GM21367 (cell line): Measurements from ENCODE around the gene P4HA3.

Experiments
- ATAC-seq: cut with Tn5 transposase; IDR thresholded peaks from one replicate; pipeline ENCODE4 v1.9.1; 2021; ENCODE audit not compliant: unreplicated experiment

Gene P4HA3

DNA sequence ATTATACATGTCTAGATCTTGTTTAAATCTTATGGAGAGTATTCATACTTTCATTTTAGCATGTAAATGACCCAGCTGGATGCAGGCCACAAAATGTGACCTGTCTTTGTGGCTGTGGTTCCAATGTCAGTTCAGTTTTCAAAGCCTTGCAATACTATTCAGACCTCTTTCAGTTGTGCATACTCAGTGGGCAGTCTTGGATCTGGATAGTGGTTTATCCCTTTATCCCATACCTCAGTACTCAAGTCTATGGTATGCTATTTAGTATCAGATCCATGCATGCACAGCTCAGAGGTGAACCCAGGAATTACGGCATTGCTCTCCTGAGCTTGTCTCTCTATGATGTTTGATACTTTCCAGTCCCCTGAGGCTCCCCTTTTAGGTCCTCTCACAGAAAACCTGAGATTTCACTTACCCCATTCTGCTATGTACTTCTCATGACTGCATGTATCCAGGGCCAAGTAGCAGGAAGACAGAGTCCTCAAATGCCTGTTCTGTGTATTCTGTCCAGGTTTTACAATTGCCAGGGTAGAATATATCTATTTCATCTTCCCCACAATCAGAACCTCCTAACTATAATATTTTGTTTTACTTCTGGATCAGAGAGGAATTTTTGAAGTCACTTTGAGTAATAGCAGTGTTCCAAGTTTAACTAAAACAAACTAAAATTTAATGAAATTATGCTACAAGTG lies 6.9 kb upstream of the P4HA3 start:
- ATAC-seq: no peak

DNA sequence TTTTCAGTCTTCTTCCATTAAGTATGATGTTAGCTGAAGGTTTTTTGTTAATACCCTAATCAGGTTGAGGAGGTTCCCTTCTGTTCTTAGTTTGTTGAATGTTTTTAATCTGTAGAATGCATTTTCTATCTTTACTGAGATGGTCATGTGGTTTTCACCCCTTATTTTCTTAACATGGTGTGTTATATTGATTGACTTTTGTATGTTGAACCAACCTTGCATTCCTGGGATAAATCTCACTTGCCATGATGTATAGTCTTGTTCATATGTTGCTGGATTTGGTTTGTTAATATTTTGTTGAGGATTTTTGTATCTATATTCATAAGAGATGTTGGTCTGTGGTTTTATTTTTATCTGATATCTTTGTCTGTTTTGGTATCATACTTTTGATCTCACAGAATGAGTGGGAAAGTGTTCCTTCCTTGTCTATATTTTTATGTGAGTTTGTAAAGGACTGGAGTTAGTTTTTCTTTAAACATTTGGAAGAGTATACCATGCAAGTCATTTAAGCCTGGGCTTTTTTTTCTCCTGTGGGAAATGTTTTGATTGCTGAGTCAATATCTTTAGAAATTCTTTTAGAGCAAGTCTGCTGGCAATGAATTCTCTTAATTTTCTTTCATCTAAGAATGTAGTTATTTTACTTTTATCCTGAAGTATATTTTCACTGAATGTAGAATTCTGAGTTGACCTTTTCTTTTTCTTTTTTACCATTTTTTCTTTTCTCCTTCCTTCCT lies 5.5 kb upstream of the P4HA3 start:
- no peak for ATAC-seq

DNA sequence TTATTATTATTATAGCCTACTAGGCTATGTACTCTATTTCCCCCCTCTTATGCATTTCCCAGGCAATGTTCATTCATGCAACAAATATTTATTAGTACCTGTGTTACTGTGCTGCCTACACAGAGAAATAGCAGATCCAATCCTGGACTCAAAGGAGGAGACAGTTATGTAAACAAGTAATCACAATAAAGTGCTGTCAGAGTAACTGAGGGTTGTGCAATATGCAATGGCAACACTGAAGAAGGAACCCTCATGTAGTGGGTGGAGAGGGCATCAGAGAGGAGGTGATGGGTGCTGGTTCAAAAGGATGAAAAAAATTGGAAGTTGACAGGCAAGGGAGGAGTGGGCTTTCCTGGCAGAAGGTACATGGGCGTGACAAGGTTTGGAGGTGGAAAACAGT lies 886 bp upstream of the P4HA3 start:
- ATAC-seq: no peak

DNA sequence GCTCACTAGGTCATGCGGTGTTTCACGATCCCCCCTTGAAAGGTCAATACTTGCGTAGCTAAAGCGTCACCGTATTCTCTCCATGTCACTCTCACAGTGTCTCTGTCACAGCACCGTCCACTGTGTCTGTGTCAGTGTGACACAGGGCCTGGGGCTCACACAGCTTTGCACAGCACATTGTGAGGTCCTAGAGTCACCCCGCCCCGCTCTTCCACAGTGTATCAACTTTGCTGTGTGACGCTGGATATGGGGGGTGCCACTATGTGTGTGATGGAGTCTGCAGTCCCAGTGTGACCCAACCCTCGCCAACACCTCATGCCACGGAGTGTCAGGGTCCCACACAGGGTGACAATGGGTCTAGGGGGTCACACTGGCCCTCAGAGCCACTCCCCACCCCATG lies 583 bp downstream of the P4HA3 start:
- ATAC-seq: no peak

DNA sequence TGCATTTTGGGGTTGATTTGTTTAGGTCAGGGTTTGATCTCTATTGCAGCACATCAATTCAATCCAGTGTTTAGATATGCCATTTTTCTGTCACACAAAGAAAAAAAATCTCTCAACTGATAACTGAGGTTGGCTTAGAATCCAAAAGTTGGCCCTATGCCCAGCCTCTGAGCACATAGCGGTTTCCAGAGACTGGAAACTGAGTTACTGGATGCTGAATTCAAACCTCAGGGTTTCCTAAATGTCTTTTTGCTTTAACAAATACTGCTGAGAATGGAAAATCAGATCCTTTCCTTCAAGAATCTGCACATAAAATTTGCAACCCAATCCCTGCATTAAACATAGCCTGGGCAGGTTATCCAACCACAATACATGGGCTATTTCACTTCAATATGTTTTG lies 4.0 kb downstream of the P4HA3 start:
- ATAC-seq: no peak

DNA sequence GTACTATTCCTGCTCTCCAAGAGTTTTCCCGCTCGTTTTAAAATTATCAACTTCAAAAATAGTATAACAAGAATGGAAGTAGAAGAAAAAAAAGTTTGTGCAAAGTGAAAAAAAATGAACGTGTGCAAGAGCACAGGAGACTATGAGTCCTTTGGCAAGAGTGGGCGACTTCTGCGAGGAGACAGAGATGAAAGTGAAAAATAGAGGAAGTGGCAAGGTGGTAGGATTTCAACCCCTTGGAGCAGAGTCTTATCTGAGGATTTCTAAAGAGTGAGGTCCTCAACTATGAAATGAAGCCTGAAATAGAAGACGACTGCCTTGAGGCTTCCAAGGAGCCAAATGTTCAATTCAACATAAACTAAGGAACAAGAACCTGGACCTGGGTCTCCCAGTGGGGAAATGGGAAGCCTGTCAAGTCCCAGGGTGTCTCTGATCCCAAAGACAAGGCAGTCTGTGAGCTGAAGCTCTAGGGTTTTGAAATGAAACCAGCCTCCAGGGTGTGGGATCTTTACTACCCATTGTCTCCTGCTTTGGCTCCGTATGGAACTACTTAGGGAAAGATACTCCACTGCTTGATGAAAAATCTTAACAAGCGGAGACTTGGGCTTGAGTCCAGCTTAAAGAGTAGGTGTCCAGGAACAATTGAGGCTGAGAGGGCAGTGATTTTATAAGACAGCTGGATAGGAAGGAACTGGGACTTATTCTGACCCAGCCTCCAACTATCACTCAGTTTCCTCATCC lies 4.8 kb downstream of the P4HA3 start:
- no peak for ATAC-seq

DNA sequence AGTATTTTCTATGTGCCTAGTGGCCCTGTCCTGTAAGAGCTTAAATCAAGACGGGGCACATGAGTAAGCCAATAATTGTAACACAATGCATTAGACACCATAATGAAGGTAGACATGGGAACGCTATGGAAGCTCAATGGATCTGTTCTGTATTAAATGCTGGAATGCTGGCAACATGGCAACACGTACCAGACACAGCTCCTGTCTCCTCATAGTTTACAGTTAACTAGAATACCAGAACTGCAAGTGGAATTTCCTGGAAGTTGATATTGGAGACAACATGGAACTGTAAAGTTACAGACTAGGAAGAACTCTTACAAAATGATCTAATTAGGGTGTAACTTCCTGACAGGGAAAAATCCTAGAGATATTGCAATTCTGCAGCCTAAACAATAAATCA lies 12.4 kb downstream of the P4HA3 start:
- no peak for ATAC-seq

DNA sequence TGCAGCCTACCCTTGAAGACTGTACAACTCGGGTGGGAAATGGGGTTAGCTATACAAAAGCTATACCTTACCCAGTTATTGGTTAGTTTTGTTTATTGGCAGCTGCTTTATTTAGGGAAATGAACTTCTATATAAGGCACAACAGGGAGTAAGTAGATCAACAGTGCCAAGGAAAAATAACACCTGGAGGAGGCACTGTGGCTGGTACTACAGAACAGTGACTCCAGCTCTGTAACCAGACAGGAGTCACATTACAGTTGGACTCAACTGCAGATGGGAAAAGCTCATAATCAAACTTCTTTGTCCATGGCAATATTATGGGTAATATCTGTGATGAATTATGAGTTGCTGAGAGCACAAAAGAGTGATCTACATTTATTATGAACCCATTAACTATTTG lies 14.0 kb downstream of the P4HA3 start:
- no peak for ATAC-seq

DNA sequence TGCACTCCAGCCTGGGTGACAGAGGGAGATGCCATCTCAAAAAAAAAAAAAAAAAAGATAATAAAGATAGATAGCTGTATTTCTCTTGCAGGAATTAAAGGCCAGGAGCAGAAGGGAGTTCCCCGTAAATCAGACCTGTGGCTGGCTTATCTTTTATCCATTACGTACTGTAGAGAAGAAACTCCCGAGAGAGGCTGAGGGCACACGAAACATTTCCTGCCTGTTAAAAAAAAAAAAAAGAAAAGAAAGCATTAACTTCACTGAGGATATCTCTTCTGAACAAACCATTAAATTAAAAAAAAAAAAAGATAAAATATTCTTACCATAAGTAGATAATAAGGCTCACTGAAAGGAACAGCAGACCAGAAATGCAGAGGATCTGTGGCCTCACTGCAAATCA lies 22.5 kb downstream of the P4HA3 start:
- ATAC-seq: no peak

DNA sequence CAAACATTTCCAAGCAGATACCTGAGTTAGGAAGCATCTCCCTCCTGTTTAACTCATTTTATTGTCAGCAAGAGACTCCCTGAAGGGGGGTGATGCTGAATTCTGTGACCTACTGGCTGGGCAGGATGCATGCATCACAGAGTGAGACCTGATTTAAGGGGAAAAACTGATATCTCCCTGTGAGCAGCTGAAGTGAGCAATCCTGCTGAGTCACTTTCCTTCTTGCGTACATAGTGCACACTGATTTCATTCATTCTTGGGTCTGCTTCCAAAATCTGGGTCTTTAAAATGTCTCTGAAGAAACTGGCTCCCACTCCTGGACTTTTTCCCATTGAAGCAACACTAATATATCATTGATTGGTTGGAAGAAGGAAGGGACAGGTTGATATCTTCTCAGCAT lies 23.3 kb downstream of the P4HA3 start:
- ATAC-seq: no peak

DNA sequence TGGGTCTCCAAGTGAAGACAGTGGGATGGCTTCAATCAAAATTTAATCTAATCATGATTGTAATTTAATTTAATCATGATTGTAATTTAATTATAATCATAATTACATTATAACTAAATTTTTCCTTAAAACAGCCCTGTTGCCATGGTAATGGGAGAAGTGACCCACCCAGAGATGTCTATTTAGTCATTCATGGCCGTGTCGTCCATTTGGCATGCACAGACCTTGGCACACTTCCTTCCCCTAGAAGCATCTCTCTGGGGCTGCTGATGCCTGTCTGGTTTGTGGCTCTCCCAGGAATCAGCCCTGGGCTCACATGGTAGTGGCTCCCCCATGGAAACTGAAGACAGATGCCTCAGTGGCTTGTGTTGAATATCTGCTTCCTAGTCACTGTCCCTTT lies 27.0 kb downstream of the P4HA3 start:
- no peak for ATAC-seq

DNA sequence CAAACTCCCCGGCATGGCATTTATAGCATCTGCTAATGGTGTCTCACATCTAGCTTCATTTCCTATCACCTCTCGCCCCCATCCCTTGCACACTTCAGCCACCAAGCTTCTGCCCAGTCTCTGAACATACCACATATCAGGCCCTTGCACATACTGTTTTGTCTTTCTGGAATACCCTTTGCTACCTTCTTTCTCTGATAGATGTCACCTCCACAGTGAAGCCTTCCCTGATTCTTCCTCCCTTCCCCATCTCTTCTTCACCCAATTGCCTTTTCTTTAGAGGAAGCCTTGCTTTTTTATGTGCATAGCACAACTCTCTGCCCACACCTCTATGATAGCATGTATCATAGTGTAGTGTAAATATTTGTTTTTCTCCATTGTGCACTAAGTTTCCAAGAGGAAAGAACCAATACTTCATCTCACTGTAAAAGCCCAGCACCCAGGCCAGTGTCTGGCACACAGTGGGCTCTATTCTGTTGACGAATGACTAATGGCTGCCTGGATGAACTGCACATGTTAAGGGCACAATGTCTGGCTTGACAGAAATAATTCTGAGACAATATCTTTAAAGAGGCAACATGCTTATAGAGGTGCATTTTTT lies 27.8 kb downstream of the P4HA3 start:
- ATAC-seq: no peak

DNA sequence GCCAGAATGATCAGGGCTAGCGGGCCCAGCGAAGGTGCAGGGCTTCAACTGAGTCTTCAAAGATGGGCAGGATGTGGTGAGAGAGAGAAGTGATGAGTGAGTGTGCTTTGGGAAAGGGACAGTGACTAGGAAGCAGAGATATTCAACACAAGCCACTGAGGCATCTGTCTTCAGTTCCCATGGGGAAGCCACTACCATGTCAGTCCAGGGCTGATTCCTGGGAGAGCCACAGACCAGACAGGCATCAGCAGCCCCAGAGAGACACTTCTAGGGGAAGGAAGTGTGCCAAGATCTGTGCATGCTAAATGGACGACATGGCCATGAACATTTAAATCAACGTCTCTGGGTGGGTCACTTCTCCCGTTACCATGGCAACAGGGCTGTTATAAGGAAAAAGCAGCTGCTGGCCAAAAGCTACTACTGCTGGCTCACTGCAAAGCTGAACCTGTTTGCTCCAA lies 28.5 kb downstream of the P4HA3 start:
- ATAC-seq: no peak

DNA sequence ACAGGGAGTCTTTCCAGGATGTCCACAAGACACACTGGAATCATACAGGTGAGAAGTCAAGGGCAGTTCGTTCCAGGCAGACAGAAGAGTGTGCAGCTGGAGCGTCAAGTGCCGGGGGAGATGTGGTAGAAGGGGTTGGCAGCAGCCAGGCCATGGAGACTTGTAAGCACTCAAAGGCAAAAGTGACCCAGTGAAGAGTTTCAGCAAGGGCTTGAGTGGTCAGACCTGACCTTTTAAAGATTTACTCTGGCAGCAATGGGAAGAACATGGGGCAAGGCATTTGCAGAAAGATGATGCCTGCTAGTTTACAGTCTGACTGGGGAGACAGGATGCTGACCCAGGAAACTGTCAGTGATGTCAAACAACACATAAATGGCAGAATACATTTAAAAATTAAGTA lies 29.0 kb downstream of the P4HA3 start:
- ATAC-seq: no peak

DNA sequence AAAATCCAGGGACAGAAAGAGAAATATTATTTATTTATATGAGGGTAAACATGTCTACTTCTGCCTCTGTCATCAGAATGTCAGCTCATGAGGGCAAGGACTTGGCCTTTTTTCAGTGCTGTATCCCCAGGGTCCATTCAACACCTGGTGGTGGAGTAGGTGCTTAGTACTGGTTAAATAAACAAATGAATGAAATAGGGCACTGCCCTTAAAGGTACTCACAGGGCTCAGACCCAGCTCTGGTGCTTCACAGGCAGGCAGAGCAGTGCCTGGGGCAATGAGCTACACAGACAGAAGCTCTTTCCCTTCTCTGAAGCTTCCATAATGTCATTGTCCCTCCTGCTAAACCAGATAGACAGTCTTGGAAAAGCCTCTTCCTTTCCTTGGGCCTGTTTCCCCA lies 30.9 kb downstream of the P4HA3 start:
- ATAC-seq: no peak

DNA sequence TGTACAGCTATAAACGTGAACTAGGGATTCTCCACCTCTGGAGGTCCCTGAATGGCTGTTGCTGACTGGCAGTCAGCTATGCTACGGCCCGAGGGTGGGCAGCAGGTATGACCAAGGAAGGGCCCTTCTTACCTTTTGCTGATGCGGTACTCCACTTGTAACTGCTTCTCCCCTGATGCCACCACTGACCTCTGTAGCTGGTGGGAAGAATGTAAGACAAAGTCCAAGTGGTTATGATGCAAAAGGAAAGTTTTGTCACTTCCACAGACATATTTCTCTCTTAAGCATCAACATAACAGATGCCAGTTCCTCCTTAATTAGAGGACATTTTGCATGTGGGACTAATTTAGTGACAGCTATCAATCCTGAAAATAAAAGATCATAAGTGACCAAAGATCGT lies 32.2 kb downstream of the P4HA3 start:
- no peak for ATAC-seq

DNA sequence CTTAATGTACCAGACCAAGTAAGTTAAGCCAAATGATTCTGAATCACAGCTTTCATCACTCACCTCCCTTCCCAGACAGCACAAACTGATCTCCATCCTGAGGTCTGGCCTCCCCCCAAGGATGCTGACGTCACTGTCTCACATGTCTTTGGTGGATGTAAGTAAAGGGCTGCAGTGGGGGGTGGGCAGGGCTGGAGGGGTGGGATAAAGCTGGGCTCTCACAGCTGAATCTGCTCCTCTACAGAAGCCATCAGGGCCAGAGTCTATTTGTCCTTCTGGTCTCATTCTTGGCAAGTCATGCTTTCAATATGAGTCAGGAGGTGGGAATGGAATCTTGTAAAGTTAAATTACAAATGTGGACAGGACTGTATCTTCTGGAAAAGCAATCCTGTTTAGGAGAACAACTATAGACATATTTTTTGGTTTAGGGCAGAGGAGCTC lies 32.7 kb downstream of the P4HA3 start:
- ATAC-seq: no peak

DNA sequence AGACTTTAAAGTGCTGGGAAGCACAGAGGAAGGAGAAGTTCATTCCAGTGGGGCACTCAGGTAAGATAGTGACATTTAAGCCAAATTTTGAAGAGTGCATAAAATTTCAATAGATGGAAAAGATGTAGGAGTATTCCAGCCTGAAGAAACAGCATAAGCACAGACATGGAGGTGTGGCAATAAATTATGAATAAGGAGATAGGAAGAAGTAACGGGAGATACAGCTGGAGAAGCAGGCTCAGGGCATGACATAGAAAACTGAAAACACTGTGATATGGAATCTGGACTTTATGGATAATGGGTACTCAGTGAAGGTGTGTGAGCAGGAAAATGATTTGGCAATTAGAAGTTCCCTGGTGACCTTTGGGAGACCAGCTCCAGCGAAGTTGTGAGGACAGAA lies 33.3 kb downstream of the P4HA3 start:
- ATAC-seq: no peak

DNA sequence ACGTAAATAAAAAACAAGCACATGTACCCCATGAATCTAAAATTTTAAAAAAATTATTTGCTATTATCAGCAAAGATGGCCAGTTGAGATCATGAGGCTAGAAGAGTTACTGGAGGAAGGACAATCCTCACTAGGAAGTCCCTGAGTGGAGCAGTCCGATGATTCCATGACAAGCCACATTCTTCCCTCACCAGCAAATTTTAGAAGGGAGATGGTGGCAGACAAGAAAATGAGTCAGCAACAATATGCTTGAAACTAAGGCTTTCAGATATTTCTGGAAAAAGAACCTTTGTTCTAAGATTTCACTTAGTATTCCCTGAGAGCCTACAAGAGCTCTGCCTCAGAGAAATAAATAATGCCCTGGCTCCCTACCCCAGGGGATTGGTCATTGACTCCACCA lies 34.9 kb downstream of the P4HA3 start:
- ATAC-seq: no peak

DNA sequence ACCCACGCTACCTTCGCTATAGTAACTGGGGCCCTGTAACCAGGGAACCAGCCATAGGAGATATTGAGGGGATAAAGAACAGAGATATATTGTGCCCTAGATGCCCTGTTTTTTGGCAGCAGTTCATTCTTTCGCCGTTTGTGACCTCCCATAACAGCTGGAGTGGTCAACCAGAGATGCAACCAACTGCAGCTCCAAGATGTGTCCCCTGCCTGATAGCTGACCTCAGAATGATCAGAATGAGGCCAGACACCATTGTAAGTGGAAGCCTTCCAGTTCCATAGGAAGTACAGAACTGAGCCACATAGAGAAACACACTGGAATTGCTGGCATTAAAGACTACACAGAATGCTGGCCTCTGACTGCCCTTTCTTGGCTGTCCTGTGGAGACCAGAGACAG lies 39.2 kb downstream of the P4HA3 start:
- no peak for ATAC-seq

DNA sequence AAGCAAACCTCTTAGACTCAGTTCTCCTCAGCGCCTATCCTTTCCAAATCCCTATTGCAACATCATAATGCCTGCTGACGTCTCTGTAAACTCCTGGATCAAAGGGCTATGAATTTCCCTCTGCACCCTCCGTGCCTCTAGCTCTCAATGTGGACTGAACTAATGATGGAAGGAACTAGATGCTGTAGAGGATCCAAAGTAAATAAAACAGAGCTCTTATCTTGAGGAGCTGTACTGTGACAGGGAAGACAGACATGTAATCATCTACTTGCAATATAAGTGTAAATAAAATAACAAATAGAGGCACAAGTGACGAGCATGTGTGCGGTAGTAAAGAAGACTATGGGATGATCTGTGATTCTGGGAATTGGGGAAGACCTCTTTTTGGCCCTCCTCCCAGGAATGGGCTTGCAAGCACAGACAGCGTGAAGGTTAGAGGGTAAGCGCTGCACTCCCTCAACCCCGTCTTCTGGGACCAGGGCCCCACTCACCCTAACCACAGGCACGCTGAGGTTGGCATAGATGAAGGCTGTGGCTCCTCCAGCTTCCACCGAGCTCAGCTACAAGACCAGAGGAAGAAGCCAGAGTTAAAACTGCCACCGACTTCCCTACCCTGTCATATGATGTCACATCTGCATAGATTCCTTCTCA lies 42.2 kb downstream of the P4HA3 start:
- ATAC-seq: no peak
